OCI-LY3 (cell line): ENCODE measurements around the gene SLC16A6.

Experiments
- CTCF ChIP-seq: fragments of 200-600, 300-600 bp; sonication (generic); IDR thresholded peaks from 2 replicates; pipeline ENCODE4 v1.5.1; 2014; ENCODE audit warnings: antibody characterized with exemption, low read length, low read depth
- EZH2phosphoT487 ChIP-seq: fragments of 200-600 bp; shearing (Covaris generic); IDR thresholded peaks from 2 replicates; pipeline ENCODE4 v1.6.1; 2018; ENCODE audit warnings: antibody characterized with exemption, mixed run types, low read depth

- TF ChIP-seq CTCF (no peak), EZH2phosphoT487 (no peak)
Observed at GRCh38 chr17:68231541-68231940, 59.4 kb downstream of the SLC16A6 start.
